Suprapubic skin (tissue), 4 donors: ENCODE measurements around the gene USF1.

ENCODE experiments used
- CTCF ChIP-seq, 2 donors: fragments of 200-600 bp in 1 of 2; fragments of 450-650 bp in 1 of 2; sonication (generic) in 1 of 2; IDR thresholded peaks; one replicate each; pipeline ENCODE4 v1.5.1; 2016 to 2019; ENCODE audit warnings: antibody characterized with exemption in 2 of 2, mild to moderate bottlenecking in 1 of 2, moderate library complexity in 1 of 2
- EP300 ChIP-seq: sonication (generic); formaldehyde crosslinking; IDR thresholded peaks from one replicate; pipeline ENCODE4 v1.6.1; 2017; ENCODE audit warnings: antibody characterized with exemption
- POLR2A ChIP-seq, 2 donors: fragments of 450-650 bp; IDR thresholded peaks; one replicate each; pipeline ENCODE4 v1.6.1; 2017; ENCODE audit warnings: antibody characterized with exemption in 2 of 2, mild to moderate bottlenecking in 2 of 2, moderate library complexity in 2 of 2
- POLR2AphosphoS5 ChIP-seq, 3 donors: sonication (generic); formaldehyde crosslinking; IDR thresholded peaks; one replicate each; pipeline ENCODE4 v1.6.1; 2017; ENCODE audit warnings: antibody characterized with exemption in 3 of 3

GRCh38 chr1:160993544-160994193 lies 52.1 kb downstream of the USF1 start:
- TF ChIP-seq CTCF (IDR thresholded peaks at IDR 0.05), result no peak
- TF ChIP-seq EP300, result no peak
- TF ChIP-seq POLR2A (IDR thresholded peaks at IDR 0.05), result no peak
- TF ChIP-seq POLR2AphosphoS5 (IDR thresholded peaks at IDR 0.05), result no peak
